AG09319 (cell line): ENCODE data around the gene GATD1.

Source experiments
- DNase-seq: peaks from one replicate; pipeline ENCODE4 v3.0.0-alpha.2; 2010; ENCODE audit warnings: low read depth; ENCODE audit errors: extremely low read depth
- CTCF ChIP-seq: IDR thresholded peaks from 2 replicates; pipeline ENCODE4 v1.5.1; 2011; ENCODE audit warnings: low read depth, mild to moderate bottlenecking, inconsistent platforms, low read length, moderate library complexity

Gene GATD1

GRCh38 chr11:798093-798713, 20.9 kb upstream of the GATD1 start, which contains the start of gene SLC25A22:
Gene SLC25A22, minus strand, starts transcription at chr11:798281. Its CDS starts 3,275 bp downstream, at chr11:795006.
- TF ChIP-seq CTCF = peak; percentile 40
- DNase-seq = no peak

GRCh38 chr11:797296-798092, 20.2 kb upstream of the GATD1 start:
- TF ChIP-seq CTCF = no peak

GRCh38 chr11:796565-797295, 19.4 kb upstream of the GATD1 start:
- no peak for DNase-seq
- TF ChIP-seq CTCF = no peak

More at GRCh38 chr11:797296-798092, 20.2 kb upstream of the GATD1 start:
- DNase-seq = no peak

GRCh38 chr11:795634-796564, 18.6 kb upstream of the GATD1 start:
- TF ChIP-seq CTCF = no peak
- DNase-seq = no peak

GRCh38 chr11:794766-795633, 17.7 kb upstream of the GATD1 start:
- no peak for TF ChIP-seq CTCF
- DNase-seq = no peak
